Sigmoid colon (tissue), 7 donors: ENCODE data around the gene NFIL3. TPM values are rescaled to one million over a fixed set of nuclear protein-coding genes. Genes with fewer than 3 reads are reported as not detected.
"Not testable (repeated sequence)": the region's sequence is repeated elsewhere in the genome, so short reads cannot be mapped to it uniquely, and the experiment has no call there.

ENCODE experiments used
- DNase-seq: peaks from one replicate; pipeline ENCODE4 v3.0.0-alpha.2; 2019
- H3K27ac ChIP-seq, 4 donors: fragments of 200-600 bp; sonication (generic); one replicate each; pipeline ENCODE4 v1.5.1; 2016 to 2019; ENCODE audit warnings: mild to moderate bottlenecking in 1 of 4
- H3K27me3 ChIP-seq, 3 donors: fragments of 200-600 bp; sonication (generic); one replicate each; pipeline ENCODE4 v1.5.1; 2019; ENCODE audit warnings: mild to moderate bottlenecking in 1 of 3
- H3K36me3 ChIP-seq, 4 donors: fragments of 200-600 bp; sonication (generic); one replicate each; pipeline ENCODE4 v1.5.1; 2016 to 2019
- H3K4me1 ChIP-seq, 4 donors: fragments of 200-600 bp; sonication (generic); one replicate each; pipeline ENCODE4 v1.5.1; 2017 to 2019
- H3K4me3 ChIP-seq, 4 donors: fragments of 200-600 bp; sonication (generic); one replicate each; pipeline ENCODE4 v1.5.1; 2017 to 2019; ENCODE audit warnings: mild to moderate bottlenecking in 2 of 4, moderate library complexity in 1 of 4
- H3K9me3 ChIP-seq, 4 donors: fragments of 200-600 bp in 3 of 4; sonication (generic) in 3 of 4; one replicate each; pipeline versions ENCODE4 v1.5.1 to v1.6.1; 2013 to 2019
- EP300 ChIP-seq, 4 donors: sonication (generic); formaldehyde crosslinking; IDR thresholded peaks; one replicate each; pipeline ENCODE4 v1.6.1; 2017; ENCODE audit warnings: antibody characterized with exemption in 4 of 4
- POLR2A ChIP-seq, 2 donors: fragments of 450-650 bp; IDR thresholded peaks; one replicate each; pipeline ENCODE4 v1.6.1; 2016; ENCODE audit warnings: antibody characterized with exemption in 2 of 2, mild to moderate bottlenecking in 2 of 2, moderate library complexity in 2 of 2
- POLR2AphosphoS5 ChIP-seq, 4 donors: sonication (generic); formaldehyde crosslinking; IDR thresholded peaks; one replicate each; pipeline ENCODE4 v1.6.1; 2017; ENCODE audit warnings: antibody characterized with exemption in 4 of 4
- WGBS, 2 donors: extraction: QIAGEN DNeasy Blood & Tissue Kit; methylation state at CpG; one replicate each; pipeline ENCODE4 v1.1.7; 2013; 5-methylcytosine and 5-hydroxymethylcytosine counted together
- intact Hi-C: fragments of 100-400 bp; cut with DNase I; formaldehyde crosslinking; loops from one replicate; pipeline ENCODE4 v1.15.1; 2023
- polyA plus RNA-seq, 3 donors: library from polyadenylated mRNA; stranded (reverse); fragments of 200-250 nt; gene quantifications; one replicate each; pipeline ENCODE4 v1.2.3, GENCODE V29; 2013
- total RNA-seq, 4 donors: library from RNA; depleted of rRNA; stranded (reverse); fragments of >200 nt; gene quantifications; one replicate each; pipeline ENCODE4 v1.1.0, GENCODE V29; 2016
- TF ChIP-seq, protein P1 (sequence below), 4 experiments: fragments of 450-650 bp in 3 of 4; fragments of 200-600 bp in 1 of 4; IDR thresholded peaks; one replicate each; pipeline ENCODE4 v1.5.1; 2016 to 2019; ENCODE audit warnings: antibody characterized with exemption in 4 of 4, mild to moderate bottlenecking in 3 of 4, moderate library complexity in 2 of 4
- donor health status: healthy with polysubstance abuse.
- donor health status: Bipolar disorder and iron deficiency.
- donor health status: healthy.

NFIL3 gene
- total and polyA plus RNA-seq, 7 donors = 15.7 to 93.3 (median 34.3) TPM

DNA sequence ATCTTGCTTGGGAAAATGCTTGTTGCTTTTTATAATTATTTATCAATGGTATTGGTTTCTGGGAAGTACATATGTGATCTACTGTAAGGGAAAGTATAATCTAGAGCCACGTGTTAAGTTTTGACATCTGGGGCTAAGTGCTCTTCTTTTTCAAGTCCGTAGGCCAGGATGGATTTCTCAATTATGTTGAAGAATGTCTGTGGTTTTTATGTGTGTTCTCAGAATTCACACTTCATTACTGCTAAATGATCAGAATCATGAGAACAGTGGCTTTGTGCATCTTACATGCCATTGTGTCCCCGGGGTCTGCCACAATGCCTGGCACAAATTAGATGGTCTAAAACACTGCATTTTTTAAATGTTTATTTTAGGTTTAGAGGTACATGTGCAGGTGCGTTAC is 47.4 kb downstream of the NFIL3 start:
- Histone ChIP-seq H3K9me3 (no peaks in the 10 kb centered on the region), H3K27me3 (no peaks in the 10 kb centered on the region), H3K36me3 (no peaks in the 10 kb centered on the region), H3K4me1 (no peaks in the 10 kb centered on the region), H3K4me3 (no peak overlapping the region), H3K27ac (no peak overlapping the region)
- TF ChIP-seq POLR2A (IDR thresholded peaks at IDR 0.05) (no peak), EP300 (IDR thresholded peaks at IDR 0.05) (no peak), POLR2AphosphoS5 (IDR thresholded peaks at IDR 0.05) (no peak)
- TF ChIP-seq, protein P1, sequence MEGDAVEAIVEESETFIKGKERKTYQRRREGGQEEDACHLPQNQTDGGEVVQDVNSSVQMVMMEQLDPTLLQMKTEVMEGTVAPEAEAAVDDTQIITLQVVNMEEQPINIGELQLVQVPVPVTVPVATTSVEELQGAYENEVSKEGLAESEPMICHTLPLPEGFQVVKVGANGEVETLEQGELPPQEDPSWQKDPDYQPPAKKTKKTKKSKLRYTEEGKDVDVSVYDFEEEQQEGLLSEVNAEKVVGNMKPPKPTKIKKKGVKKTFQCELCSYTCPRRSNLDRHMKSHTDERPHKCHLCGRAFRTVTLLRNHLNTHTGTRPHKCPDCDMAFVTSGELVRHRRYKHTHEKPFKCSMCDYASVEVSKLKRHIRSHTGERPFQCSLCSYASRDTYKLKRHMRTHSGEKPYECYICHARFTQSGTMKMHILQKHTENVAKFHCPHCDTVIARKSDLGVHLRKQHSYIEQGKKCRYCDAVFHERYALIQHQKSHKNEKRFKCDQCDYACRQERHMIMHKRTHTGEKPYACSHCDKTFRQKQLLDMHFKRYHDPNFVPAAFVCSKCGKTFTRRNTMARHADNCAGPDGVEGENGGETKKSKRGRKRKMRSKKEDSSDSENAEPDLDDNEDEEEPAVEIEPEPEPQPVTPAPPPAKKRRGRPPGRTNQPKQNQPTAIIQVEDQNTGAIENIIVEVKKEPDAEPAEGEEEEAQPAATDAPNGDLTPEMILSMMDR (IDR thresholded peaks at IDR 0.05) = no peak
- 65 to 82% methylated on average over 4 of the region's 4 CpGs for WGBS, 2 donors
- DNase-seq = no peak
- intact Hi-C loops = no loop called here

DNA sequence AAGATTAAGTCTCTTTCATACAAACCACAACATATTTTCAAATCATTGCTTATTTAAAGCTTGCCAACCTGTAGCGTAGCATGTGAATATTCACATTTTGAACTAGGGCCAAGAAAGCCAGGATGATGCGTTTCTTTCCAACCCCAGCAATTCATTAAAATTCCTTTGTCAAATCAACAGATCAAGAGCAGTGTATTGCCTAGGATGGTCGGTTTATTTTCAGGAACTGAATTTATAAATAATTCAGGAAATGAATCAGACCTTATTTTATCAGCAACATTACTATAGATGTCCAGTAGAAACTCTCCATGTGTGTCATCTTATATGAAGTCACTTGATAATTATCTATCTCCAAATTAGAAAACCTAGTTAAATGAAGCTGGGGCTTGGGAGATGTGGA is 48.7 kb downstream of the NFIL3 start:
- intact Hi-C loops = no loop called here
- H3K36me3 ChIP-seq = no peaks in the 10 kb centered on the region
- H3K4me1 ChIP-seq = no peaks in the 10 kb centered on the region
- no peaks in the 10 kb centered on the region for H3K27me3 ChIP-seq
- no peaks in the 10 kb centered on the region for H3K9me3 ChIP-seq
- TF ChIP-seq EP300 (IDR thresholded peaks at IDR 0.05) (no peak), POLR2AphosphoS5 (IDR thresholded peaks at IDR 0.05) (no peak), POLR2A (IDR thresholded peaks at IDR 0.05) (no peak)
- TF ChIP-seq, protein P1 (IDR thresholded peaks at IDR 0.05) = no peak
- WGBS, 2 donors = 54 to 68% methylated on average over 3 of the region's 3 CpGs
- H3K27ac ChIP-seq = no peak overlapping the region
- no peak overlapping the region for H3K4me3 ChIP-seq
- DNase-seq = no peak

GRCh38 chr9:91371894-91372293 is 51.7 kb downstream of the NFIL3 start:
- no peak overlapping the region for H3K27ac ChIP-seq
- no peaks in the 10 kb centered on the region for H3K27me3 ChIP-seq
- H3K36me3 ChIP-seq = no peaks in the 10 kb centered on the region
- no peak overlapping the region for H3K4me3 ChIP-seq
- WGBS, 2 donors = 79 to 88% methylated on average over 1 of the region's 1 CpG
- no peak for TF ChIP-seq EP300 (IDR thresholded peaks at IDR 0.05)
- TF ChIP-seq POLR2AphosphoS5 (IDR thresholded peaks at IDR 0.05) = no peak
- TF ChIP-seq, protein P1 (IDR thresholded peaks at IDR 0.05) = no peak
- TF ChIP-seq POLR2A (IDR thresholded peaks at IDR 0.05) = no peak
- H3K9me3 ChIP-seq = no peaks in the 10 kb centered on the region
- intact Hi-C loops = no loop called here
- no peaks in the 10 kb centered on the region for H3K4me1 ChIP-seq
- DNase-seq = no peak

- H3K27ac ChIP-seq, H3K4me1 ChIP-seq, intact Hi-C loops, H3K9me3 ChIP-seq, H3K36me3 ChIP-seq, H3K4me3 ChIP-seq, H3K27me3 ChIP-seq, DNase-seq: not testable (repeated sequence)
- WGBS, 2 donors = 88 to 89% methylated on average over 3 of the region's 3 CpGs
These were observed 53.6 kb downstream of the NFIL3 start for GRCh38 chr9:91370006-91370405.

DNA sequence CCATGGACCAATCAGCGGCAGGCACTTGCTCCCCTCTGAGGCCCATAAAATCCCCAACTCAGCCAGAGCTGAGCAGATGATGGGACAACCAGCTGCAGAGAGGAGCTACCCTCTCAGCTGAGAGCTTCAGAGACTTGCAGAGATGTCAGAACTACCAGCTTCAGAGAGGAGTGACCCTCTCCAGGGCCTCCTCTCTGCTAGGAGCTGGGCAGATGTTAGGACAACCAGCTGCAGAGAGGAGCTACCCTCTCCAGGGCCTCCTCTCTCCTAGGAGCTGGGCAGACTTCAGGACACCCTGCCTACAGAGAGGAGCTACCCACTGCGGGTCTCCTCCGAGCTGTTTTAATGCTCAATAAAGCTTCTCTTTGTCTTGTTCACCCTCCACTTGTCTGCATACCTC is 58.9 kb downstream of the NFIL3 start:
- TF ChIP-seq EP300 (IDR thresholded peaks at IDR 0.05) (no peak), POLR2AphosphoS5 (IDR thresholded peaks at IDR 0.05) (no peak), POLR2A (IDR thresholded peaks at IDR 0.05) (no peak)
- TF ChIP-seq, protein P1 (IDR thresholded peaks at IDR 0.05) = no peak
- Histone ChIP-seq H3K27me3 (no peaks in the 10 kb centered on the region), H3K9me3 (no peaks in the 10 kb centered on the region), H3K27ac (no peak overlapping the region), H3K4me3 (no peak overlapping the region), H3K36me3 (no peaks in the 10 kb centered on the region), H3K4me1 (peaks cover 0 to 18% (median 14%) of the 10 kb centered on the region in 4 donors)
- DNase-seq = no peak
- intact Hi-C loops = loop anchor here (5.0 to 10.0 kb wide), 2 partner anchors 270 to 327 kb away; no protein-coding TSS in a partner anchor
- 80 to 97% methylated on average over 3 of the region's 3 CpGs for WGBS, 2 donors
